Measurements from ENCODE around the gene IPO13. TPM values are rescaled to one million over a fixed set of nuclear protein-coding genes. Genes with fewer than 3 reads are reported as not detected.

IPO13 gene
- polyA plus RNA-seq, 1 of the 3 experiments (the other 2 are of a cell fraction) = 15.5 TPM

DNA sequence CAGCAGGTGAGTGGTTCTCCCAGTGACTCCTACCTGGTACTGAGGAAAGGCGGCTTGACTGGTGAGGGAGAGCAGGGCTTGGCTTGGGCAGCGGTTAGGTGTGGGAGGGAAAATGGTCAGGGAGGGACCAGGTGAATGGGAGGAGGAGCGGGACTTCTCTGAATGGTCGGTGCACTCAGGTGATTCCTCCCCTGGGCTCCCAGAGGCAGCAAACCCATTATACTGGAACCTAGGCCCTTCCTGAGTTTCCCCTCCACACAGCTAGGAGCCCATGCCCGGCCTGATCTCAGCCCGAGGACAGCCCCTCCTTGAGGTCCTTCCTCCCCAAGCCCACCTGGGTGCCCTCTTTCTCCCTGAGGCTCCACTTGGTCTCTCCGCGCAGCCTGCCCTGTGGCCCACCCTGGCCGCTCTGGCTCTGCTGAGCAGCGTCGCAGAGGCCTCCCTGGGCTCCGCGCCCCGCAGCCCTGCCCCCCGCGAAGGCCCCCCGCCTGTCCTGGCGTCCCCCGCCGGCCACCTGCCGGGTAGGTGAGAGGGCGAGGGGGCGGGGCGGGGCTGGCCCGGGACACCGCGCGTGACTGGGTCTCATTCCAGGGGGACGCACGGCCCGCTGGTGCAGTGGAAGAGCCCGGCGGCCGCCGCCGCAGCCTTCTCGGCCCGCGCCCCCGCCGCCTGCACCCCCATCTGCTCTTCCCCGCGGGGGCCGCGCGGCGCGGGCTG is 10.9 kb upstream of the IPO13 start:
- Histone ChIP-seq H3K36me3 (replicated peaks in 1 of 2; ENCODE audit: control insufficient read depth in 1 of 2, insufficient read depth in 2 of 2, low read length in 1 of 2) (no peaks in the 10 kb centered on the region), H3K27ac (ENCODE audit: low read depth in 2 of 2, low read length in 1 of 2) (no peak overlapping the region), H3K27me3 (ENCODE audit: insufficient read depth) (no peaks in the 10 kb centered on the region), H3K9me3 (no peaks in the 10 kb centered on the region), H3K9ac (no peak overlapping the region), H3K79me2 (ENCODE audit: insufficient read depth) (no peaks in the 10 kb centered on the region), H3K4me1 (ENCODE audit: control insufficient read depth in 1 of 2, insufficient read depth in 2 of 2, low read depth in 1 of 2, low read length in 1 of 2) (peaks cover 0 to 10% of the 10 kb centered on the region in 2 experiments; a peak in 2 of 4 replicates), H3K4me2 (peak overlapping the region; percentile 55; the same call in 1 of the 2 replicates), H3K9me2 (no peaks in the 10 kb centered on the region), H2AFZ (ENCODE audit: low read depth) (no peak overlapping the region), H3K4me3 (ENCODE audit: low read depth in 2 of 2, low read length in 1 of 2) (peak overlapping the region in 1 of 2 experiments; percentile 37; a peak in 2 of 4 replicates), H4K20me1 (ENCODE audit: insufficient read depth) (no peaks in the 10 kb centered on the region), H3F3A (replicated peaks; ENCODE audit: insufficient read depth) (no peaks in the 10 kb centered on the region)
- no peak for TF ChIP-seq ELF1 (IDR thresholded peaks at IDR 0.05)
- TF ChIP-seq EP300 (IDR thresholded peaks at IDR 0.05; ENCODE audit: borderline replicate concordance in 1 of 2, low read depth in 1 of 2, low read length in 1 of 2) = no peak
- no peak for TF ChIP-seq JUND (IDR thresholded peaks at IDR 0.05)
- no peak for TF ChIP-seq CHD2 (IDR thresholded peaks at IDR 0.05; ENCODE audit: low read length, partially characterized antibody)
- TF ChIP-seq USF2 (IDR thresholded peaks at IDR 0.05; ENCODE audit: borderline replicate concordance, low read depth, low read length) = no peak
- TF ChIP-seq MAX (IDR thresholded peaks at IDR 0.05; ENCODE audit: low read depth) = no peak
- no peak for TF ChIP-seq USF1 (IDR thresholded peaks at IDR 0.05; ENCODE audit: borderline replicate concordance, low read depth)
- TF ChIP-seq, protein P1, sequence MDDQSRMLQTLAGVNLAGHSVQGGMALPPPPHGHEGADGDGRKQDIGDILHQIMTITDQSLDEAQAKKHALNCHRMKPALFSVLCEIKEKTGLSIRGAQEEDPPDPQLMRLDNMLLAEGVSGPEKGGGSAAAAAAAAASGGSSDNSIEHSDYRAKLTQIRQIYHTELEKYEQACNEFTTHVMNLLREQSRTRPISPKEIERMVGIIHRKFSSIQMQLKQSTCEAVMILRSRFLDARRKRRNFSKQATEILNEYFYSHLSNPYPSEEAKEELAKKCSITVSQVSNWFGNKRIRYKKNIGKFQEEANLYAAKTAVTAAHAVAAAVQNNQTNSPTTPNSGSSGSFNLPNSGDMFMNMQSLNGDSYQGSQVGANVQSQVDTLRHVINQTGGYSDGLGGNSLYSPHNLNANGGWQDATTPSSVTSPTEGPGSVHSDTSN (IDR thresholded peaks at IDR 0.05) = no peak
- TF ChIP-seq RXRA (IDR thresholded peaks at IDR 0.05; ENCODE audit: borderline replicate concordance, low read depth) = no peak
- no peak for TF ChIP-seq GATA2 (CRISPR knock-in tag; IDR thresholded peaks at IDR 0.05)
- no peak for TF ChIP-seq MEF2A (IDR thresholded peaks at IDR 0.05; ENCODE audit: borderline replicate concordance, low read depth)
- no peak for TF ChIP-seq FOXM1 (IDR thresholded peaks at IDR 0.05; ENCODE audit: low read depth)
- TF ChIP-seq, protein P2, sequence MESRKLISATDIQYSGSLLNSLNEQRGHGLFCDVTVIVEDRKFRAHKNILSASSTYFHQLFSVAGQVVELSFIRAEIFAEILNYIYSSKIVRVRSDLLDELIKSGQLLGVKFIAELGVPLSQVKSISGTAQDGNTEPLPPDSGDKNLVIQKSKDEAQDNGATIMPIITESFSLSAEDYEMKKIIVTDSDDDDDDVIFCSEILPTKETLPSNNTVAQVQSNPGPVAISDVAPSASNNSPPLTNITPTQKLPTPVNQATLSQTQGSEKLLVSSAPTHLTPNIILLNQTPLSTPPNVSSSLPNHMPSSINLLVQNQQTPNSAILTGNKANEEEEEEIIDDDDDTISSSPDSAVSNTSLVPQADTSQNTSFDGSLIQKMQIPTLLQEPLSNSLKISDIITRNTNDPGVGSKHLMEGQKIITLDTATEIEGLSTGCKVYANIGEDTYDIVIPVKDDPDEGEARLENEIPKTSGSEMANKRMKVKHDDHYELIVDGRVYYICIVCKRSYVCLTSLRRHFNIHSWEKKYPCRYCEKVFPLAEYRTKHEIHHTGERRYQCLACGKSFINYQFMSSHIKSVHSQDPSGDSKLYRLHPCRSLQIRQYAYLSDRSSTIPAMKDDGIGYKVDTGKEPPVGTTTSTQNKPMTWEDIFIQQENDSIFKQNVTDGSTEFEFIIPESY (IDR thresholded peaks at IDR 0.05; ENCODE audit: borderline replicate concordance, low read depth) = no peak
- no peak for TF ChIP-seq RAD21 (IDR thresholded peaks at IDR 0.05; ENCODE audit: low read length)
- no peak for TF ChIP-seq TEAD4 (IDR thresholded peaks at IDR 0.05; ENCODE audit: borderline replicate concordance, insufficient read depth)
- CTCF ChIA-PET = interaction anchor here (0.7 to 15.4 kb wide), 40 partner anchors 11 to 709 kb away, joined by 3 to 533 read pairs (median 8); partner anchors contain the start of genes CCDC24, DPH2, IPO13 and KDM4A
- WGBS (ENCODE audit: low lambda C conversion rate) = 79% methylated on average over 9 of the region's 48 CpGs
- DNase-seq = no peak
- POLR2A ChIA-PET = interaction anchor here (1.3 to 2.8 kb wide), 3 partner anchors 10 to 172 kb away, joined by 6 to 26 read pairs (median 10); no protein-coding TSS in a partner anchor

Measured in SK-N-SH (cell line).